Measurements from ENCODE around the gene DDX43. TPM values are rescaled to one million over a fixed set of nuclear protein-coding genes. Genes with fewer than 3 reads are reported as not detected.
A peak's percentile ranks its signal among the peaks of the same experiment; 100 is the strongest.

The DDX43 gene
- polyA plus RNA-seq, 1 of the 3 experiments (the other 2 are of a cell fraction): not detected

GRCh38 chr6:73452107-73452461 lies 57.5 kb downstream of the DDX43 start, which contains the start of gene CGAS:
CGAS (minus strand) TSS chr6:73452297; CDS start chr6:73452181, 116 bp downstream.
- no peaks in the 10 kb centered on the region for H3K36me3 ChIP-seq (replicated peaks in 1 of 2; ENCODE audit: control insufficient read depth in 1 of 2, insufficient read depth in 2 of 2, low read length in 1 of 2)
- DNase-seq: no peak
- peak within 1 kb of the TSS; percentile 59 for H3K4me2 ChIP-seq
- ChIA-PET CTCF (interaction anchor here (0.9 kb wide), 1 partner anchor 9 kb away, joined by 4 read pairs; the partner anchor contains the start of gene MTO1), POLR2A (interaction anchor here (2.2 kb wide), 1 partner anchor 9 kb away, joined by 6 read pairs; the partner anchor contains the start of gene MTO1)
- peak within 1 kb of the TSS in 1 of 2 experiments; percentile 13; a peak in 1 of 4 replicates for H3K4me3 ChIP-seq (ENCODE audit: low read depth in 2 of 2, low read length in 1 of 2)
- 50% methylated on average over 2 of the region's 23 CpGs for WGBS (ENCODE audit: low lambda C conversion rate)
- H3K79me2 ChIP-seq (ENCODE audit: insufficient read depth): no peaks in the 10 kb centered on the region
- H2AFZ ChIP-seq (ENCODE audit: low read depth): peak within 1 kb of the TSS; percentile 68; the same call in 1 of the 2 replicates
- H3F3A ChIP-seq (replicated peaks; ENCODE audit: insufficient read depth): no peaks in the 10 kb centered on the region
- peaks cover 0 to 2% of the 10 kb centered on the region in 2 experiments; a peak in 1 of 4 replicates for H3K4me1 ChIP-seq (ENCODE audit: control insufficient read depth in 1 of 2, insufficient read depth in 2 of 2, low read depth in 1 of 2, low read length in 1 of 2)
- no peaks in the 10 kb centered on the region for H3K9me3 ChIP-seq
- H3K27ac ChIP-seq (ENCODE audit: low read depth in 2 of 2, low read length in 1 of 2): no peak within 1 kb of the TSS
- no peak within 1 kb of the TSS for H3K9ac ChIP-seq
- H3K9me2 ChIP-seq: no peaks in the 10 kb centered on the region
- no peak for TF ChIP-seq EP300 (IDR thresholded peaks at IDR 0.05; ENCODE audit: borderline replicate concordance in 1 of 2, low read depth in 1 of 2, low read length in 1 of 2)
- no peak for TF ChIP-seq YY1 (IDR thresholded peaks at IDR 0.05; ENCODE audit: low read depth)
- no peak for TF ChIP-seq SMC3 (IDR thresholded peaks at IDR 0.05; ENCODE audit: low read depth, low read length)
- TF ChIP-seq TEAD4 (IDR thresholded peaks at IDR 0.05; ENCODE audit: borderline replicate concordance, insufficient read depth): no peak
- TF ChIP-seq IRF3 (IDR thresholded peaks at IDR 0.05; ENCODE audit: low read depth, low read length): no peak
- TF ChIP-seq FOSL2 (IDR thresholded peaks at IDR 0.05; ENCODE audit: borderline replicate concordance, low read depth): no peak
- TF ChIP-seq NFIC (IDR thresholded peaks at IDR 0.05; ENCODE audit: borderline replicate concordance): no peak
- TF ChIP-seq MEF2A (IDR thresholded peaks at IDR 0.05; ENCODE audit: borderline replicate concordance, low read depth): no peak
- no peak for TF ChIP-seq RFX5 (IDR thresholded peaks at IDR 0.05; ENCODE audit: low read length)
- TF ChIP-seq GABPA (IDR thresholded peaks at IDR 0.05; ENCODE audit: low read depth): no peak
- no peak for TF ChIP-seq PBX3 (IDR thresholded peaks at IDR 0.05)
- TF ChIP-seq FOXM1 (IDR thresholded peaks at IDR 0.05; ENCODE audit: low read depth): no peak
- TF ChIP-seq MAX (IDR thresholded peaks at IDR 0.05; ENCODE audit: low read depth): no peak
- TF ChIP-seq RXRA (IDR thresholded peaks at IDR 0.05; ENCODE audit: borderline replicate concordance, low read depth): no peak
- peaks cover 18% of the 10 kb centered on the region for H3K27me3 ChIP-seq (ENCODE audit: insufficient read depth)
- no peaks in the 10 kb centered on the region for H4K20me1 ChIP-seq (ENCODE audit: insufficient read depth)

GRCh38 chr6:73455865-73456629 lies 61.4 kb downstream of the DDX43 start:
- peaks cover 0 to 2% of the 10 kb centered on the region in 2 experiments; a peak in 1 of 4 replicates for H3K4me1 ChIP-seq (ENCODE audit: control insufficient read depth in 1 of 2, insufficient read depth in 2 of 2, low read depth in 1 of 2, low read length in 1 of 2)
- H3F3A ChIP-seq (replicated peaks; ENCODE audit: insufficient read depth): no peaks in the 10 kb centered on the region
- no peaks in the 10 kb centered on the region for H4K20me1 ChIP-seq (ENCODE audit: insufficient read depth)
- no peaks in the 10 kb centered on the region for H3K9me2 ChIP-seq
- 0 out of 2 replicates have a peak, but pooled peaks cover 7% of the 10 kb centered on the region for H3K27me3 ChIP-seq (ENCODE audit: insufficient read depth)
- H3K4me3 ChIP-seq (ENCODE audit: low read depth in 2 of 2, low read length in 1 of 2): no peak overlapping the region
- TF ChIP-seq GATA2 (CRISPR knock-in tag; IDR thresholded peaks at IDR 0.05) (no peak), ELF1 (IDR thresholded peaks at IDR 0.05) (no peak), TCF12 (IDR thresholded peaks at IDR 0.05) (no peak), POLR2AphosphoS5 (IDR thresholded peaks at IDR 0.05; ENCODE audit: low read depth, low read length) (no peak), MAX (IDR thresholded peaks at IDR 0.05; ENCODE audit: low read depth) (no peak), FOXM1 (IDR thresholded peaks at IDR 0.05; ENCODE audit: low read depth) (no peak), NRF1 (IDR thresholded peaks at IDR 0.05; ENCODE audit: low read depth, low read length) (no peak), RAD21 (IDR thresholded peaks at IDR 0.05; ENCODE audit: low read length) (no peak), EP300 (IDR thresholded peaks at IDR 0.05; ENCODE audit: borderline replicate concordance in 1 of 2, low read depth in 1 of 2, low read length in 1 of 2) (no peak), USF1 (IDR thresholded peaks at IDR 0.05; ENCODE audit: borderline replicate concordance, low read depth) (no peak)
- H3K9ac ChIP-seq: no peak overlapping the region
- 40% methylated on average over 3 of the region's 3 CpGs for WGBS (ENCODE audit: low lambda C conversion rate)
- DNase-seq: no peak
- no peak overlapping the region for H3K4me2 ChIP-seq
- no peaks in the 10 kb centered on the region for H3K36me3 ChIP-seq (replicated peaks in 1 of 2; ENCODE audit: control insufficient read depth in 1 of 2, insufficient read depth in 2 of 2, low read length in 1 of 2)
- no peaks in the 10 kb centered on the region for H3K79me2 ChIP-seq (ENCODE audit: insufficient read depth)
- ChIA-PET CTCF (no interaction called here), POLR2A (no interaction called here)
- H2AFZ ChIP-seq (ENCODE audit: low read depth): no peak overlapping the region
- no peaks in the 10 kb centered on the region for H3K9me3 ChIP-seq
- H3K27ac ChIP-seq (ENCODE audit: low read depth in 2 of 2, low read length in 1 of 2): no peak overlapping the region
